ENCODE measurements around the gene SCAF4. TPM values are rescaled to one million over a fixed set of nuclear protein-coding genes. Genes with fewer than 3 reads are reported as not detected.

SCAF4 gene
- total and polyA plus RNA-seq, 2 donors (not counting 1 experiment from before 2014, with no cell fraction given) = 42.3 to 110 TPM

DNA sequence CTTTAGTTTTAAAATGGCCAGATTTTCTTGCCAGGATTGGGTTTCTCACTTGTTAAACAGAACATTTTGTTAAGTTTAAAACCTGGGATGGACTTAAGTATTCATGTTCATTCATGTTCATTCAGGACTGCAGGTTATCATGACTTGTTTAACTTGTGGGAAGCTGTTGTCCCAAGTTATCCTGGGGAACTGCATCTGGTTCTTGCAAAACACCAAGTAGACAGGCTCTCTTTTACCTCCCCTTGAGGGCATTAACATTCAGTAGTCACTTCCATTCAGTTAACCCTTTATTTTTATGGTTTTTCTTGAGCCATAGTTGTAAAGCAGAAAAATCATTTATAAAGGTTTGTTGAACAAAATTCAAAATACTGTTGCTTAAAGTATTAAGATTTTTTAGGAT is 64.3 kb downstream of the SCAF4 start:
- no peaks in the 10 kb centered on the region for H3K27me3 Mint-ChIP-seq
- peaks cover 37% of the 10 kb centered on the region for H3K4me1 Mint-ChIP-seq
- TF ChIP-seq CTCF (IDR thresholded peaks at IDR 0.05) (no peak), EZH2 (IDR thresholded peaks at IDR 0.05; ENCODE audit: borderline replicate concordance, insufficient read depth, low read depth, low read length, poor library complexity, severe bottlenecking) (no peak)
- peaks cover 0 to 5% of the 10 kb centered on the region in 2 donors for H3K4me1 ChIP-seq (ENCODE audit: control insufficient read depth in 2 of 2, insufficient read depth in 2 of 2, low read length in 2 of 2)
- H3K9ac ChIP-seq (ENCODE audit: low read length) = no peak overlapping the region
- H3K4me3 ChIP-seq (ENCODE audit: control extremely low read depth in 1 of 5, extremely low read depth in 1 of 5, insufficient read depth in 1 of 5, low read depth in 2 of 5, low read length in 4 of 5) = no peak overlapping the region
- CTCF ChIA-PET = interaction anchor here (0.9 kb wide), 1 partner anchor 13 kb away, joined by 4 read pairs; no protein-coding TSS in a partner anchor
- H3K36me3 ChIP-seq (replicated peaks in 1 of 2; ENCODE audit: control extremely low read depth in 1 of 2, control insufficient read depth in 1 of 2, extremely low read depth in 1 of 2, insufficient read depth in 2 of 2, low read length in 1 of 2) = peaks cover 5 to 73% of the 10 kb centered on the region in 2 experiments
- H3K4me2 ChIP-seq (replicated peaks; ENCODE audit: low read depth, low read length, poor library complexity, severe bottlenecking) = no peak overlapping the region
- ATAC-seq (ENCODE audit: low read depth) (no peak), DNase-seq (no peak)
- peaks cover 17% of the 10 kb centered on the region for H4K20me1 ChIP-seq (ENCODE audit: control insufficient read depth, insufficient read depth, low read length, poor library complexity, severe bottlenecking)
- H3K27ac Mint-ChIP-seq = no peak overlapping the region
- H3K79me2 ChIP-seq (ENCODE audit: control insufficient read depth, insufficient read depth, low read length) = peaks cover 16% of the 10 kb centered on the region
- no peaks in the 10 kb centered on the region for H3K27me3 ChIP-seq (replicated peaks in 1 of 4; ENCODE audit: control extremely low read depth in 1 of 4, control insufficient read depth in 3 of 4, insufficient read depth in 4 of 4, low read length in 3 of 4)
- no peak overlapping the region for H3K27ac ChIP-seq (ENCODE audit: low read length in 2 of 2)
- POLR2A ChIA-PET = interaction anchor here (0.5 kb wide), 1 partner anchor 32 kb away, joined by 3 read pairs; no protein-coding TSS in a partner anchor
- no peaks in the 10 kb centered on the region for H3K9me3 Mint-ChIP-seq (ENCODE audit: insufficient read depth)
- H3K9me3 ChIP-seq (ENCODE audit: control extremely low read depth in 1 of 3, control insufficient read depth in 2 of 3, insufficient read depth in 1 of 3, low read length in 2 of 3) = no peaks in the 10 kb centered on the region
- intact Hi-C loops (cut with micrococcal nuclease) = no loop called here
- H3K4me3 Mint-ChIP-seq = no peak overlapping the region
- H2AFZ ChIP-seq (ENCODE audit: insufficient read depth, low read depth, low read length, poor library complexity, severe bottlenecking) = no peak overlapping the region

- no peak overlapping the region for H2AFZ ChIP-seq (ENCODE audit: insufficient read depth, low read depth, low read length, poor library complexity, severe bottlenecking)
- no peak overlapping the region for H3K9ac ChIP-seq (ENCODE audit: low read length)
- TF ChIP-seq EZH2 (IDR thresholded peaks at IDR 0.05; ENCODE audit: borderline replicate concordance, insufficient read depth, low read depth, low read length, poor library complexity, severe bottlenecking) = no peak
- no peak for TF ChIP-seq CTCF (IDR thresholded peaks at IDR 0.05)
- no peak overlapping the region for H3K4me3 ChIP-seq (ENCODE audit: control extremely low read depth in 1 of 5, extremely low read depth in 1 of 5, insufficient read depth in 1 of 5, low read depth in 2 of 5, low read length in 4 of 5)
- peaks cover 38% of the 10 kb centered on the region for H3K4me1 Mint-ChIP-seq
- no peaks in the 10 kb centered on the region for H3K27me3 ChIP-seq (replicated peaks in 1 of 4; ENCODE audit: control extremely low read depth in 1 of 4, control insufficient read depth in 3 of 4, insufficient read depth in 4 of 4, low read length in 3 of 4)
- H4K20me1 ChIP-seq (ENCODE audit: control insufficient read depth, insufficient read depth, low read length, poor library complexity, severe bottlenecking) = peaks cover 22% of the 10 kb centered on the region
- CTCF ChIA-PET = interaction anchor here (0.9 kb wide), 1 partner anchor 12 kb away, joined by 4 read pairs; no protein-coding TSS in a partner anchor
- no peaks in the 10 kb centered on the region for H3K27me3 Mint-ChIP-seq
- no peaks in the 10 kb centered on the region for H3K9me3 Mint-ChIP-seq (ENCODE audit: insufficient read depth)
- no peak overlapping the region for H3K27ac ChIP-seq (ENCODE audit: low read length in 2 of 2)
- intact Hi-C loops (cut with micrococcal nuclease) = no loop called here
- no peak for ATAC-seq (ENCODE audit: low read depth)
- H3K9me3 ChIP-seq (ENCODE audit: control extremely low read depth in 1 of 3, control insufficient read depth in 2 of 3, insufficient read depth in 1 of 3, low read length in 2 of 3) = no peaks in the 10 kb centered on the region
- H3K79me2 ChIP-seq (ENCODE audit: control insufficient read depth, insufficient read depth, low read length) = peaks cover 21% of the 10 kb centered on the region
- no peak overlapping the region for H3K4me3 Mint-ChIP-seq
- peaks cover 5 to 73% of the 10 kb centered on the region in 2 experiments for H3K36me3 ChIP-seq (replicated peaks in 1 of 2; ENCODE audit: control extremely low read depth in 1 of 2, control insufficient read depth in 1 of 2, extremely low read depth in 1 of 2, insufficient read depth in 2 of 2, low read length in 1 of 2)
- peak overlapping the region; percentile 46 for H3K27ac Mint-ChIP-seq
- POLR2A ChIA-PET = interaction anchor here (0.7 kb wide), 1 partner anchor 109 kb away, joined by 3 read pairs; no protein-coding TSS in a partner anchor
- DNase-seq = no peak
- WGBS (ENCODE audit: insufficient coverage) = 100% methylated on average over 1 of the region's 5 CpGs
- no peak overlapping the region for H3K4me2 ChIP-seq (replicated peaks; ENCODE audit: low read depth, low read length, poor library complexity, severe bottlenecking)
- H3K4me1 ChIP-seq (ENCODE audit: control insufficient read depth in 2 of 2, insufficient read depth in 2 of 2, low read length in 2 of 2) = peaks cover 0 to 5% of the 10 kb centered on the region in 2 donors
Measured at GRCh38 chr21:31667132-31667531, 64.8 kb downstream of the SCAF4 start.
